Right kidney (tissue), 9 donors: Measurements from ENCODE around the gene FSD1L.
A peak's percentile ranks its signal among the peaks of the same experiment; 100 is the strongest.

Experiments used
- DNase-seq: peaks from one replicate; pipeline ENCODE4 v3.0.0-alpha.2; 2016
- long read RNA-seq, 8 donors: transcript quantifications; one replicate each; lab custom pipeline, GENCODE V29; 2026

The FSD1L gene
- long read RNA-seq, donor 1: 0 reads
- long read RNA-seq, donor 2: 0 reads
- long read RNA-seq, donor 3: 0 reads
- long read RNA-seq, donor 4: 0 reads
- long read RNA-seq, donor 5: 0 reads
- long read RNA-seq, donor 6, partial matches to known transcripts: 0 of 1 reads
- long read RNA-seq, donor 6, other reads (novel, unspliced or antisense): 0 of 1 reads
- long read RNA-seq, donor 7, partial matches to known transcripts: 0 of 1 reads
- long read RNA-seq, donor 7, other reads (novel, unspliced or antisense): 0 of 1 reads
- long read RNA-seq, donor 8, partial matches to known transcripts: 0 of 1 reads
- long read RNA-seq, donor 8, other reads (novel, unspliced or antisense): 0 of 1 reads

- peak; percentile 93 for DNase-seq
Observed at GRCh38 chr9:105447814-105448812, at the start of gene FSD1L. Gene FSD1L (plus strand): TSS chr9:105448034. CDS start chr9:105448221, 187 bp downstream.

GRCh38 chr9:105399117-105399516 lies 48.7 kb upstream of the FSD1L start:
- no peak for DNase-seq

GRCh38 chr9:105401651-105402050 lies 46.2 kb upstream of the FSD1L start:
- DNase-seq: no peak

- DNase-seq: no peak
Observed at GRCh38 chr9:105403552-105404248, 44.1 kb upstream of the FSD1L start.

GRCh38 chr9:105405514-105406131 lies 42.2 kb upstream of the FSD1L start:
- no peak for DNase-seq

GRCh38 chr9:105406369-105406768 lies 41.5 kb upstream of the FSD1L start:
- DNase-seq: no peak

- DNase-seq: no peak
Observed at GRCh38 chr9:105413525-105413924, 34.3 kb upstream of the FSD1L start.

GRCh38 chr9:105414947-105415661 lies 32.7 kb upstream of the FSD1L start:
- peak; percentile 50 for DNase-seq

- DNase-seq: no peak
Observed at GRCh38 chr9:105415662-105415980, 32.2 kb upstream of the FSD1L start.

GRCh38 chr9:105416840-105417239 lies 31.0 kb upstream of the FSD1L start:
- DNase-seq: no peak

- no peak for DNase-seq
Observed at GRCh38 chr9:105418588-105419500, 29.0 kb upstream of the FSD1L start.

GRCh38 chr9:105419816-105420597 lies 27.8 kb upstream of the FSD1L start:
- no peak for DNase-seq

GRCh38 chr9:105421154-105421553 lies 26.7 kb upstream of the FSD1L start:
- no peak for DNase-seq

GRCh38 chr9:105421864-105422263 lies 26.0 kb upstream of the FSD1L start:
- DNase-seq: no peak

GRCh38 chr9:105425816-105426433 lies 21.9 kb upstream of the FSD1L start:
- DNase-seq: no peak

- no peak for DNase-seq
Observed at GRCh38 chr9:105426657-105427056, 21.2 kb upstream of the FSD1L start.

- DNase-seq: no peak
Observed at GRCh38 chr9:105431424-105432246, 16.2 kb upstream of the FSD1L start.

GRCh38 chr9:105432247-105432842 lies 15.5 kb upstream of the FSD1L start:
- no peak for DNase-seq
